ENCODE measurements around the gene JAZF1. TPM values are rescaled to one million over a fixed set of nuclear protein-coding genes. Genes with fewer than 3 reads are reported as not detected.
"Not testable (repeated sequence)": the region's sequence is repeated elsewhere in the genome, so short reads cannot be mapped to it uniquely, and the experiment has no call there.

Gene JAZF1
- total RNA-seq, 1 experiment from 2014 or later, result not detected

GRCh38 chr7:27889800-27890199 lies 290.8 kb downstream of the JAZF1 start:
- in situ Hi-C loops (cut with HindIII; ENCODE audit: low sequenced_read_pairs), result no loop called here

GRCh38 chr7:27888736-27889135 lies 291.9 kb downstream of the JAZF1 start:
- in situ Hi-C loops (cut with HindIII; ENCODE audit: low sequenced_read_pairs), result no loop called here
- DNase-seq (ENCODE audit: low spot score), result no peak

More at GRCh38 chr7:27889800-27890199, 290.8 kb downstream of the JAZF1 start:
- DNase-seq (ENCODE audit: low spot score), result no peak

GRCh38 chr7:27886710-27887109 lies 293.9 kb downstream of the JAZF1 start:
- in situ Hi-C loops (cut with HindIII; ENCODE audit: low sequenced_read_pairs); DNase-seq (ENCODE audit: low spot score): not testable (repeated sequence)

GRCh38 chr7:27885652-27886051 lies 294.9 kb downstream of the JAZF1 start:
- in situ Hi-C loops (cut with HindIII; ENCODE audit: low sequenced_read_pairs), result no loop called here
- DNase-seq (ENCODE audit: low spot score), result no peak

- in situ Hi-C loops (cut with HindIII; ENCODE audit: low sequenced_read_pairs), result no loop called here
- no peak for DNase-seq (ENCODE audit: low spot score)
Observed at GRCh38 chr7:27883696-27884095, 296.9 kb downstream of the JAZF1 start.

GRCh38 chr7:27876756-27877155 lies 303.8 kb downstream of the JAZF1 start:
- in situ Hi-C loops (cut with HindIII; ENCODE audit: low sequenced_read_pairs), result no loop called here

GRCh38 chr7:27875832-27876231 lies 304.8 kb downstream of the JAZF1 start:
- DNase-seq (ENCODE audit: low spot score), result no peak
- in situ Hi-C loops (cut with HindIII; ENCODE audit: low sequenced_read_pairs), result no loop called here

More at GRCh38 chr7:27876756-27877155, 303.8 kb downstream of the JAZF1 start:
- DNase-seq (ENCODE audit: low spot score), result no peak

- no peak for DNase-seq (ENCODE audit: low spot score)
- in situ Hi-C loops (cut with HindIII; ENCODE audit: low sequenced_read_pairs), result no loop called here
Observed at GRCh38 chr7:27875061-27875460, 305.5 kb downstream of the JAZF1 start.

GRCh38 chr7:27873981-27874957 lies 306.3 kb downstream of the JAZF1 start:
- in situ Hi-C loops (cut with HindIII; ENCODE audit: low sequenced_read_pairs), result no loop called here
- peak; percentile 26 for DNase-seq (ENCODE audit: low spot score)

GRCh38 chr7:27872356-27873275 lies 308.0 kb downstream of the JAZF1 start:
- in situ Hi-C loops (cut with HindIII; ENCODE audit: low sequenced_read_pairs), result no loop called here
- no peak for DNase-seq (ENCODE audit: low spot score)

GRCh38 chr7:27871866-27872265 lies 308.7 kb downstream of the JAZF1 start:
- DNase-seq (ENCODE audit: low spot score), result no peak
- in situ Hi-C loops (cut with HindIII; ENCODE audit: low sequenced_read_pairs), result no loop called here

GRCh38 chr7:27871086-27871485 lies 309.5 kb downstream of the JAZF1 start:
- no peak for DNase-seq (ENCODE audit: low spot score)
- in situ Hi-C loops (cut with HindIII; ENCODE audit: low sequenced_read_pairs), result no loop called here

GRCh38 chr7:27870595-27870994 lies 310.0 kb downstream of the JAZF1 start:
- in situ Hi-C loops (cut with HindIII; ENCODE audit: low sequenced_read_pairs), result no loop called here
- no peak for DNase-seq (ENCODE audit: low spot score)

GRCh38 chr7:27869056-27869455 lies 311.5 kb downstream of the JAZF1 start:
- no peak for DNase-seq (ENCODE audit: low spot score)
- in situ Hi-C loops (cut with HindIII; ENCODE audit: low sequenced_read_pairs), result no loop called here

- in situ Hi-C loops (cut with HindIII; ENCODE audit: low sequenced_read_pairs), result no loop called here
- no peak for DNase-seq (ENCODE audit: low spot score)
Observed at GRCh38 chr7:27868131-27868550, 312.5 kb downstream of the JAZF1 start.

- no peak for DNase-seq (ENCODE audit: low spot score)
- in situ Hi-C loops (cut with HindIII; ENCODE audit: low sequenced_read_pairs), result no loop called here
Observed at GRCh38 chr7:27866828-27867672, 313.5 kb downstream of the JAZF1 start.

- no peak for DNase-seq (ENCODE audit: low spot score)
- in situ Hi-C loops (cut with HindIII; ENCODE audit: low sequenced_read_pairs), result no loop called here
Observed at GRCh38 chr7:27866256-27866655, 314.3 kb downstream of the JAZF1 start.

GRCh38 chr7:27863880-27864279 lies 316.7 kb downstream of the JAZF1 start:
- in situ Hi-C loops (cut with HindIII; ENCODE audit: low sequenced_read_pairs), result no loop called here
- no peak for DNase-seq (ENCODE audit: low spot score)

- DNase-seq (ENCODE audit: low spot score), result no peak
- in situ Hi-C loops (cut with HindIII; ENCODE audit: low sequenced_read_pairs), result no loop called here
Observed at GRCh38 chr7:27861747-27862146, 318.8 kb downstream of the JAZF1 start.

All from G401 (cell line).